Type B pancreatic cell (in vitro differentiated cells): Measurements from ENCODE around the gene IL20RB. TPM values are rescaled to one million over a fixed set of nuclear protein-coding genes. Genes with fewer than 3 reads are reported as not detected.

Experiments
- total RNA-seq: library from RNA; stranded (reverse); gene quantifications from 2 replicates; pipeline ENCODE4 v1.2.1, GENCODE V29; 2021; ENCODE audit warnings: low replicate concordance

The IL20RB gene
- total RNA-seq, 1 donor from 2014 or later = 0.56 TPM

Other genes with a start within 250 kb of the IL20RB start
- gene STAG1, start 205.6 kb upstream of the IL20RB start, total RNA-seq = 33.7 and 45.5 TPM in 2 replicates
- gene SLC35G2, start 138.9 kb upstream of the IL20RB start, total RNA-seq = 3.7 and 5.8 TPM in 2 replicates
- 24.3 and 28.6 TPM in 2 replicates for gene NCK1, start 95.8 kb upstream of the IL20RB start, total RNA-seq